GM03348 (cell line): ENCODE measurements around the gene PHLPP1.
"Not testable (repeated sequence)": the region's sequence is repeated elsewhere in the genome, so short reads cannot be mapped to it uniquely, and the experiment has no call there.

Source experiments
- DNase-seq: peaks from one replicate; pipeline ENCODE4 v3.0.0; 2012; ENCODE audit warnings: low spot score

The PHLPP1 gene

GRCh38 chr18:62894681-62895390 is 179.5 kb downstream of the PHLPP1 start:
- DNase-seq: no peak

DNA sequence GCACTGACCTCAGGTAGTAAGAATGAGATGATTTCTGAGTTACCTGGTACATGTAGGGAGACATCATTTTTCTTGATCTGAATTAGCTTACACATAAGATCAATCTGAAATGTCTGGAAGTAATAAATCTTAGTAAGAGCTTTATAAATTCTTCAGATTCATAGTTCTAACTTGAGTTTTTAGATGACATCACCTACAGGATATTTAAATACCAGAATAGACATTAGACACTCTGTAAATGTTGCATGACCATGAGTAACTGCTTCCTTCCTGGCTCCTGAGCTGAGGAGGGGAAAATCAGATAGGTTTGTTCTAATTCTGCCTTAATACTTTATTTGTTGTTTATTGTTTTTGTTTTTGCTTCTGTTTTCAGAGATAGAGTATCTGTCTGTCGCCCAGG is 181.8 kb downstream of the PHLPP1 start:
- peak; percentile 60 for DNase-seq

GRCh38 chr18:62898359-62898758 is 183.0 kb downstream of the PHLPP1 start:
- DNase-seq: no peak

DNA sequence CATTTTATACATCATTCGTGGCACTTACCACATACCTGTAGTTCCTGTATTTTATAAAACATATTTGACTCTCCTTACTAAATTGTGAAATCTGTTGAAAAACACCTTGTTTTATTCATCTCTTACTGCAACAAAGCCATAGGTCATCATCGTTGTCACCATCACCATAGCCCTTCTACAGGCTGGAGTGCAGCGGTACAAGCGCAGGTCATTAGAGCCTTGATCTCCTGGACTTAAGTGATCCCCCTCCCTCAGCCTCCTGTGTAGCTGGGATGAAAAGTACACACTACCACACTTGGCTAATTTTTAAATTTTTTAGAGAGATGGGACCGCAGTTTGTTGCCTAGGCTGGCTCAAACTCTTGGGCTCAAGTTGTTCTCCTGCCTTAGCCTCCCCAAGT is 184.2 kb downstream of the PHLPP1 start:
- DNase-seq: no peak

DNA sequence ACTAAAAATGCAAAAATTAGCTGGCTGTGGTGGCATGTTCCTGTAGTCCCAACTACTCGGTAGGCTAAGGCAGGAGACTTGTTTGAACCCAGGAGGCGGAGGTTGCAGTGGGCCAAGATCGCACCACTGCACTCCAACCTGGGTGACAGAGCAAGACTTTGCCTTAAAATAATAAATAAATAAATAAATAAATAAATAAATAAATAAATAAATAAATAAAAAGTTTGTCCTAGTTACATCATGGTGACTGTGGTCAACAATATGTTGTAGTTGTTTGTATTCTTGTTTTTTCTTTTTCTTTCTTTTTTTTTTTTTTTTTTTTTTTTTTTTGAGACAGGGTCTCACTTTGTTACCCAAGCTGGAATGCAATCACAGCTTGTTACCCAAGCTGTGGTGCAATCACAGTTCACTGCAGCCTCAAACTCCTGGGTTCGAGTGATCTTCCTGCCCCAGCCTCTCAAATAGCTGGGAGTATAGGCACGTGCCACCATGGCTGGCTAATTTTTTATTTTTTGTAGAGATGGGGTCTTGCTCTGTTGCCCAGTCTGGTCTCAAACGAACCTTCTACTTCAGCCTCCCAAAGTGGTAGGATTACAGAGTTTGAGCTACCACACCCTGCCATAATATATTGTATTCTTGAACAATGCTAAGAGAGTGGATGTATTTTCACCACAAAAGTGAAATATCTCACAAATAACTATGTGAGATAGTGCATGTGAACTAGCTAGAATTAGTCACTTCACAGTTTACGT is 185.0 kb downstream of the PHLPP1 start:
- DNase-seq: no peak

- no peak for DNase-seq
Observed at GRCh38 chr18:62902776-62903175, 187.4 kb downstream of the PHLPP1 start.

- no peak for DNase-seq
Observed at GRCh38 chr18:62904396-62905285, 189.3 kb downstream of the PHLPP1 start.

DNA sequence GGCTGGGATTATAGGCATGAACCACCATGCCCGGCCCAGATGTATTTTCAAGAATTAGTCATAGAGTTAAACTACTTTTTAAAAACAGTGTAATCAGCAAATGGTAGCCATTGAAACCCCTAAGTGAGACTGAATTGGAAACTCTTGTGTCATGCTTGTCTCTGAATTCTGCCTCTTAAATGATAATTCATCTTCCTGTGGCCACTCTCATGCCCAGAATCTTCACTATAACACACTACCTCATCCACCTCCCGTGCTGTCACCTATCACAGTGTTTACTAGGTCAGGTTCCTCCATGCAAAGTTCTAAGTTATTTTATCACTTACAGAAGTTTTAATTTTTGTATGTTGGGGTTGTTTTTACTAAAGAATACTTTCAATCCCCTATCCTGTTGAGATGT is 197.5 kb downstream of the PHLPP1 start:
- DNase-seq: no peak

- DNase-seq: not testable (repeated sequence)
Observed at GRCh38 chr18:62913824-62914223, 198.5 kb downstream of the PHLPP1 start.

DNA sequence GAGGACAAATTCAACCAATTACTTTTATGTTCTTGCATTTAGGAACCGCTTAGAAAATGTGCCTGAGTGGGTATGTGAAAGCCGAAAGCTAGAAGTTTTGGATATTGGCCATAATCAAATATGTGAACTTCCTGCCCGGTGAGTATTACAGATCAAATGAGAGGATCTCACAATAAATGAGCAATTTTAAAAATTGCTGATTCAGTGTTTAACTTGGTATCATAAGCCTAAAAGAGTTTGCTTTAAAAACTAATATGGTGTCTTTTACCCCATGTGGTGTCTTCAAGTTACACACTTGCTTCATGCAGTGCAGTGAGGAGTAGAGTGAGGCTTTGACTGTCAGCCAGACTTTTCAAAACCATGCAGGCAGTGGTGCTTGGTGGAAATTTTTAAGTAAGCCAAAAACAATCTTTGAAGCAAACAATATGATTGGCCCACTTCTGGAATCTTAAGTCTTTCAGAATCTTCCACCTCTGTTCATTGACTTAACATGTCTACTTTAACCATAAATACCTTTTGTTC is 199.6 kb downstream of the PHLPP1 start:
- no peak for DNase-seq

DNA sequence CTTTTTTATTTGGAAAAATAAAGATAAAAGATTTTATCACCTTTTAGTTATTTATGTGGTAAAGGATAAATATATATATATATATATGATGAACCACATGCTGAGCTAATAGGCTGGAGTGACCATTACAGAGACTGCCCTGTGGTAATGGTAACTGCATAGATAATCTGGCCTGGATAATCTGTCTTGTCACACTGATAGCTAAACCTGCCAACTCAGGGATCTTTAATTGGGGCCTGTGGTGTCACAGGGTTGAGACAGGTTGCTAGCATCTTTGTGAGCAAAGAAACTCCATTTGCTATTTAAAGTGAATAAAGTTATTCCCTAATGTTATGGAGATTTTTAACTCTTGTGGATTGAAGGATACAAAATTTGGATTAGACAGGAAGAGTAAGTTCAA is 203.0 kb downstream of the PHLPP1 start:
- no peak for DNase-seq

GRCh38 chr18:62919109-62919838 is 203.9 kb downstream of the PHLPP1 start:
- DNase-seq: no peak

GRCh38 chr18:62925031-62925688 is 209.8 kb downstream of the PHLPP1 start:
- no peak for DNase-seq

GRCh38 chr18:62928326-62928725 is 213.0 kb downstream of the PHLPP1 start:
- DNase-seq: no peak

- no peak for DNase-seq
Observed at GRCh38 chr18:62933261-62933887, 218.0 kb downstream of the PHLPP1 start.

DNA sequence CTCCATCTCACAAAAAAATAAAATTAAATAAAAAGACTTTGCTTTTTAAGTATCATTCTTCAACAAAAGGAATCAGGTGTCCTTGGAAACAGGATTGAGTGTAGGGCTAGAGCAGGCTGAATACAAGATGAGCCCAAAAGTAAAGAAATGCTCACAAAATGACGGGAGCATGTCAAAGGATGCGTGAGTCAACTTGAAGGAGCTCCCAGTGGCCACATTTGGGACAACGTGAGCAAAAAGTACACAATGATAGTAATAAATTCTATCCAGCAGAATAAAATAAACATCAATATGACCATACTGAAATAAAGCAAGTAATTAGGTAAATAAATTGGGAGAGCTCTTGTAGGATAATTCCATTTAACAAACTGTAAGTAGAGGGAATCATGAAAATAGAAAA is 220.7 kb downstream of the PHLPP1 start:
- no peak for DNase-seq

DNA sequence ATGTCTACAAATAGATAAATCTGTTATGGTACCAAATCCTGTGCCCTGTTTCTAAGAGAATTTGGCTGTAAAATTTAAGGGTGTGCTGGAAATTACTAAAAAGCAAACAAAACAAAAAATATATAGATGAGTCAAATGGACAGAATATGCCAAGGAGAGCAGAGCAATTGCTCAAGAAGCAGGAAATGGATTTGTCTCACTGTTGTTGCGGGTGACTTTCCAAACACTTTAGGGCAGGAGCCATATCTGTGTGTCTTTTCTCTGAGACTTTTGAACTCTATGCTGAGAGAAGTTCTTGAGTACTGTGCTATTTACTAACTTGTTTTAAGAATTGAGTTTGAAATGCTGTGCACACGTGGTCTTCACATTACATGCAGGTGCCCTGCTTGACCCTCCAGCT is 221.7 kb downstream of the PHLPP1 start:
- DNase-seq: peak; percentile 25

- peak; percentile 52 for DNase-seq
Observed at GRCh38 chr18:62938006-62938405, 222.7 kb downstream of the PHLPP1 start.

DNA sequence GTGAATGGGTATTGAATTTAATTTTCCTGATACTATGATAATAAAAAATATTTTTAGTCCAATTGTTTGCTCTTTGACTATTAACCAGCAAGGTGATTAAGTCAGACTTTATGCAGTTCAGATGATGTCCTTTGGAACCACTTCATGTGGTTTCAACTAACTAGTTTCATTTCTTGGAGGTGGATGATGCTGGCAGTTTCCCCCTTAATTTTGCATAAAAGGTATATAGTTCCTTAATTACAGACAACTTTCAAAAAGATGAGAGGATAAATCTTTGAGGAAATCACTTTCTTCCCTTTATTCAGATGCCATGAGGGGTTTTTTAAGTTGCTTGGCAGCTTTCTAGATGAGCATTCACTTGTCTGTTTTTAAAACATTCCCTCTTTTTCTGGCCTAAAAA is 223.1 kb downstream of the PHLPP1 start:
- no peak for DNase-seq

- DNase-seq: no peak
Observed at GRCh38 chr18:62939433-62939832, 224.1 kb downstream of the PHLPP1 start.

DNA sequence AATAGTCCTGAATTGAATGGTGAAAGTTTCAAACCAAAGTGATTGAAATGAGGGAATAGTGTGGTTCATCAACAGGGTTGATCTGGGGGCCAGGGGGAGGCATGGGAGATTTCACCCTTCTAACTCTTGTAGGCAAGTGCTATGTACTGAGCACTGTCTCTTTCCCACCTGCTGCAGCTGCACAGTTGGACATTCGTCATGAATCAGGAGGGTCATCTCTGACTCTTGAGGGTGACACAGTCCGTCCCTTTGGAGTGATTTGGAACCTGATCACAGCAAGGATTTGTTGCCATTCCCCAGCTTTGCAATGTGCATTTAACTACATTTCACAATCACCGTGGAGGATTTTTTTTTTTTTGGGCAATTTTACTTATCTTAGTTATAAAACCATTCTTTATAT is 224.6 kb downstream of the PHLPP1 start:
- DNase-seq: no peak
